Daoy (cell line): ENCODE measurements around the gene THSD7A. TPM values are rescaled to one million over a fixed set of nuclear protein-coding genes. Genes with fewer than 3 reads are reported as not detected.
"Not testable (repeated sequence)": the region's sequence is repeated elsewhere in the genome, so short reads cannot be mapped to it uniquely, and the experiment has no call there.

Experiments used
- DNase-seq: peaks from one replicate; pipeline ENCODE4 v3.0.0-alpha.2; 2015; ENCODE audit warnings: low read depth
- total RNA-seq: library from RNA; depleted of rRNA; stranded (reverse); fragments of >200 nt; shearing (Covaris generic); gene quantifications from 2 replicates; pipeline ENCODE4 v1.2.3, GENCODE V29; 2014

Gene THSD7A
- total RNA-seq, 1 experiment from 2014 or later, result 0.11 TPM

DNA sequence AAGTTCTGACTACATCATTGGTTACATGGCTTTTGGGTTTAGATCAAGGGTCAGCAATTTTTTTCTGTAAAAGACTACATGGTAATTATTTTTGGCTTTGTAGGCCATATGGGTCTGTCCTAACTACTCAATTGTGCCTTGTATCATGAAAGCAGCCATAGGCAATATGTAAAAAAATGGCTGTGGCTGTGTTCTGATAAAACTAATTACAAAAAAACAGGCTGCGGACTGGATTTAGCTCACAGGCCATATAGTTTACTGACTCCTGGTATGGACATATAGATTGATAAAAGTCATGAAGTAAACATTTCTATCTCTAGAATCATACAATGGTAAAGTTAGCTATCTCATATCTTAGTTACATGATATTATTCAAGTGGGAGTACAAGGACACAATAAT lies 375.4 kb downstream of the THSD7A start:
- no peak for DNase-seq

DNA sequence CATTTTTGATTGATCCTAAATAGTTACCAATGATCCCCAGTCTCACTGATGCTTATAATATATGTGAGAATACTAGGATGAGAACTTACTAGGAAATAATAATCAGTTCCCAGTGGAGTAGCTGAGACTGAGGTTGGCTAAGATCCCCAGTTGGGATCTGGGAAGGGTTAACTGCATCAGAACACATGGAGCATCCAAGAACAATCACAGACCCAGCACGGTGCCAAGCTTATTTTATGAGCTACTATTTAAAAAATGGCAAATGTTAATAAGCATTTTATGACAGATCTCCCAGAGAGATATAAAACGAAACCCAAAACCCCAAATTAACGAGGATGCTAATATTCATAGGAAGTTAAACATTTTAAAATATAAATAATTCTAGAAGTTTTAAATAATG lies 379.5 kb downstream of the THSD7A start:
- no peak for DNase-seq

DNA sequence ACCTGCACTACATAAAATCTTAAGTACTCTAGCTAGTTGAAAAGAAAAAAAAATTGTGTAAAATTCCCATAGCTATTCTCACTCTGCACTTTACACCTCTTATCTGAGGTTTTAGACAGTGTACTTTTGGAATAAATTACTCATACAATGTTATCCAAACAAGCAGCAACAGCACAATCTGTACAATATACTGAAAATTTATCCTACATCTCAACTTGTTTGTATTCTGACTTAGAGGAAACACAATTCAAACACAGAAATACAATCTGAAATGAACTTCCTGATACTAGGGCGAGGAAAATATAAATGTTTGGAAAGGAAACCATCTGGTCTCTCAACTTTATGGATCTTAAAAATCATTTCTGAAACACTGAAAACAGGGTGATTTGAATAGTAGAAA lies 381.7 kb downstream of the THSD7A start:
- DNase-seq, result no peak

DNA sequence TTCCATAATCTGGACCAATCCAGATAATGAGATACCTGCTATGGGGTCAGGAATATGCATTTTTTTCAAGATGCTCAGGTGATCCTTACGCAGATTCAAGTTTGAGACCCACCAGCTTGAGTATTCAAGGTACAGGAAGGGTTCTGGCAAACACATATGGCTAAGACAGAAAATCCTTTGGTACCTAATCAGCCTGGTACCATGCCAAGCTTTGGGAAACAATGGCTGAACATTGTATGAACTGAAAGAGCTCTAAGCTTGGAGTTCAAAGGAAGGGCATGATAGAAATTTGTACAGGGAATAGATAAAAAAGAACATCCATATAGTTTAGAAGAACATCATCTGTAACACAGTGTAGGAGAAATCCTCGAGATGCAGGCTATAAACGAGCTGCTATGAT lies 382.7 kb downstream of the THSD7A start:
- no peak for DNase-seq

DNA sequence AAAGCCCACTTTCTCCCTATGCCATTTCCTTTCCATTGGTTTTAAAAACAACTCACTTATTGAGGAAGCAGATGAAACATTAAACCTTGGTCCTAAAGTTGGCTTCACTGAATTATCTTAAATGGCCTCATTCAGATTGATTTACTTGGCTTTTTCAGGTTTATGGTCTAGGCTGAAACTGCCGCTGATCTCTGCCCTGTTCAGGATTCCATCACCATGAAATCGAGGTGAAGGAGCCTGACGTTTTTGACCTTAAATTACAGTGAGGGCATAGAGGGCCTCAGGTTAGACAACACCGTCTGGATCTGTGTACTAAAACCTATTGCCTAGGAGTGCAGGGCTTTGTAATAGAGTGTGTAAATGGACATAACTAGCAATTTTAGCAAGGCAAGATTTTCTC lies 383.7 kb downstream of the THSD7A start:
- DNase-seq, result no peak

DNA sequence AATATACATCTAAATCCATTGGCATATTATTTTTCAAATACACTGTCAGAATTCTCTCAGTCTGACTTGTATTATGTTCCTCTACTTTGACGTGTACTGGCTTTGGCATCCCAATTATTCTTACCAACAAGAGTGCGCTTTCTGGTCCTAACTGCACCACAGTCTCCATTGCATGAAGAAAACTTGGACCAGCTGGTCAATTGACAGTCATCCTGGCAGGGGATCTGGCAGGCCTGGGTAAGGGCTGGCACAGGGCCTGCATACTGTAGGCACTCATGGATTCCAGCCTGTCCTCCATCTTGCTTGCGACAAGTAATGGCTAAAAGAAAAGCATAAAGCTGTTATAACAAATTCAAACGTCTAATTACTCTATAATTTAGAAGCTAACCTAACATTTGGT lies 384.9 kb downstream of the THSD7A start:
- no peak for DNase-seq

DNA sequence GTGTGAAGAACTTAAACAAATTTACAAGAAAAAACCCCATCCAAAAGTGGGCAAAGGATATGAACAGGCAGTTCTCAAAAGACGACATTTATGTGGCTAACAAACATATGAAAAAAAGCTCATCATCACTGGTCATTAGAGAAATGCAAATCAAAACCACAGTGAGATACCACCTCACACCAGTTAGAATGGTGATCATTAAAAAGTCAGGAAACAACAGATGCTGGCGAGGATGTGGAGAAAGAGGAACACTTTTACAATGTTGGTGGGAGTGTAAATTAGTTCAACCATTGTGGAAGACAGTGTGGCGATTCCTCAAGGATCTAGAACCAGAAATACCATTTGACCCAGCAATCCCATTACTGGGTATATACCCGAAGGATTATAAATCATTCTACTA lies 388.1 kb downstream of the THSD7A start:
- DNase-seq, result not testable (repeated sequence)

DNA sequence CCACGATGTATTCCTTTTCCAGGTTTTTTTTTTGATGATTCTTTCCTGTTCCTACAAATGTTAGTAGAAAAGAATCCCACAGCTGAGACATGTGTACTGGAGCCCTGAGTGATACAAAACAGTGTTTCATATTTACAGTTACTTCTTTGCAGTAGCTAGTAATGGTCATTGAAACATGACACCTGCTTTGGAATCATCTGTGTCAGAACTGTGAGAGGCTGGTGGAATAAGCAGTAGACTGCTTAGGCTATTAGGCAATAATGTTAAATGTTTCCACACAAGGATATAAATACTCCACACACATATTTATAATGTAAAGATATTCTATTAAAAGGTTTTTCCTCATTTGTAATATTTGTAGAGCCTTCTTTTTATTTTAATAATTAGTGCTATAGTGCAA lies 394.0 kb downstream of the THSD7A start:
- DNase-seq, result no peak

DNA sequence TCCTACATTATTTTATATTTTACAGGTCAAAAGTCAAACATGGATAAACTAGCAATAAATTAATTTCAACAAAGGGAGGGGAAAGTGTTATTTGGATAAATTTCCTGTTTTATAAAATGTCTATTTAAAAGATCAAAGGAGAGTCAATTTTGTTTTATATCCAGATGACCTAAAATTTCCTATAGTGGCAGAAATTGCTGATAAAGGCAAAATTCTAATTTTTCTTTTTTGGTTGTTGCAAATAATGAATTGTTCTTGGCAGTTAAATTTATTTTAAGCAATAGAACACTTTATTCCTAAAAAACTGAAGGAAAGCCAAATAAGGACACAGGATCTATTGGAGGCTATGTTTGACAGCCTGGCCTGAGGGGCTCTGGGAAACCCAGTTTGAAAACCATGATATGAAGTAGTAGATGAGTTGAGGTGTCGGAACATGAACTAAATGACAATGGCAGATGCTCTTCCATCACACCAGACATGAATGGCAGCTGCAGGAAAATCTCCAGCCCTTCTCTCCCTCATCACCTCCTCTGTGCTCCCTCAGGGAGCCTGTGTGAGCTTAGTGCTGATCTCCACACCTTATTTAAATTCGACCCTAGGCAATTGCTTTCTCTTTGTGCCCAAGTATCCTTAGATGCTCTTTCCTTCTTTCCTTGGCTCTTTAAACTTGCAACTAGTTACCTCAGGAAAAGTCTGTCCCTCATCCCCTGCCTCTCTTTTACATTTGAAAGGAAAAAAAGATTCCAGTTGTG lies 395.0 kb downstream of the THSD7A start:
- no peak for DNase-seq

DNA sequence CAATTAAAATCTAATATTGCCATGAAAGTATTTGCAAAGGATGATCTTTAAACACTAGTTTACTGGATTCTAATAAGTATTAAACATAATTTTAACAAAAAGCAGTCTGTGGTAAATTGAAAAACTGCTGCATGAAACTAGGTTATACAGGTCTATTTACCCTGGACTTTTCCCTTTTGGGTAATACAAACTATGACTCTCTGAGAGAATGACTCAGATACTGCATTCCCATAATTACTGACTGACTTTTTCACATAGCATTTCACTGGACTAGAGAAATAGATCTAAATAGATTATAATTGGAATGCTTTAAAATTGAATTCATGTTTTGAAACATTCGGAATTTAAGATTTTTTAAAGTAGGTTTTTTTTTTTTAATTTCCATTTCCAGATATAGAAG lies 395.7 kb downstream of the THSD7A start:
- no peak for DNase-seq

DNA sequence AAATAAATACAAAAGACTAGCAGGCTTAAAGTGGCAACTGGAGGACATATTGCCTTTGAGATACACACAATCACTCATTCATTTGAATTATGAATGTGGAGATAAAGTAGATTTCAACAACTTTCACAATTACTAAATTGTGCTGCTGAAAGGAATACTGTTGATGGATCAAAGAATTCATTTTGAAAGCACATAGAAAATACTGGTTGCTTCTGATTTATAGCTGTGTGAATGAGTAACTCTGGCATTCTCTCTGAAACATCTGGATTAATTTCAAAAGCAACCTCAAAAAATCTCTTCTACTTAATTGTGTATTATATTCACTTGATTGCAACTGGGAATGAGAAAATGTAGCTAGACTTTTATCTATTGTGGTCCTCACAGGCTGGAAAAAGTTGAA lies 397.6 kb downstream of the THSD7A start:
- no peak for DNase-seq

DNA sequence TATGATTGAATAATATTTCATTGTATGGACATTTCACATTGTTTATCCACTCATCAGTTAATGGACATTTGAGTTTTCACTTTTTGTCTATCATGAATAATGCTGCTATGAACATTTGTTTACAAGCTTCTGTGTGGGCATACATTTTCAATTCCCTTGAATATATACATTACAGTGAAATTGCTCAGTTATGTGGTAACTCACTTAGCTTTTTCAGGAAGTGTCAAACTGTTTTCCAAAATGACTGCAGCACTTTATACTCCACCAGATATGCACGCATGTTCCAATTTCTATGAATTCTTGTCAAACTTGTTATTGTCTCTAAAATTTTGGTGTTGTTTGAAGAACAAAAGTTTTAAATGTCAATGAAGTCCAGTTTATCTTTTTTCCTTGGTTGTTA lies 401.2 kb downstream of the THSD7A start:
- no peak for DNase-seq

DNA sequence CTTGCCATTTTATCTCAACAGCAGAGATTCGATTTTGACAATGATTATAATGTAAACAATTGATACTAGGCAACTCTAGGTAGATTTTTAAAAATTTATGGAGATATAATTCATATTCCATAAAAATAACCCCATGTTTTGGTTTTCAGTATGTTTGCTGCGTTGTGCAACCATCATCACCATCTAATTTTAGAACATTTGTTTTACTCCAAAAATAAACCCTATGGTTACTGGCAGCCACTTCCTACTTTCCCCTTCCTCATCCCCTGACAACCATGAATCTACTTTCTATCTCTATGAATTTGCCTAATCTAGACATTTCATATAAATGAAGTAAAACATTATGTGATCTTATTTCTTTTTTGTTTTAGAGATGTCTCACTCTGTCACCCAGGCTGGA lies 401.9 kb downstream of the THSD7A start:
- no peak for DNase-seq

DNA sequence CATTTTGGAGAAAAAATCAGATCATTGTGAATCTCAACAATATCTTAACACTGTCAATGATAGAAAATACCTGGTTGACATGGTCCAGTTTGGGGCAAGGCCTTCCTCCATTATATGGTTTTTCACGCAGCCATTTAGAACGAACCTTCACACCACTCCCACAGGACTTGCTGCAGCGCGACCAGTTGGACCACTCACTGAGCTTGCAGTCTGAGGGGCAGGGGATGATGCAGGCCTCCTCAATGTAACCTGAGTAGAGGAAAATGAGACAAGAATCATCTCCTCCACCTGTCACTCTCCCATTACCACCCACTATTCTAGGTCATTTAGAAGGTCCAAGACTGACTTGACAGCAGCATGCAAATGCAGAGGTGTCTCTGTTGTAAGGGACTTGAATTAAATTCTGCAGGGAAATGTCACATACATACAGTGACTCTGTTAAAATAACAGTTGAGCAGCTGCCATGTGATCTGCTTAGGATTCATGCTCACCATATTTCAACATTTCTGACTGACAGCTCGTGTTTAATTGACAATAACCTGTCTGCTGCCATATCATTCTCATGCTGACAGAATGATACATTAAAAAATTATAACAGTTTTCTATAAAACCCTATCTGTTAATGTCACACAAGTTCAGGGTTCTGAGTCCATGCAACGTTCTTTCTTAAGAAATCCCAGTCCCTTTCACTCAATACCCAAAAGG lies 403.0 kb downstream of the THSD7A start:
- DNase-seq, result no peak

DNA sequence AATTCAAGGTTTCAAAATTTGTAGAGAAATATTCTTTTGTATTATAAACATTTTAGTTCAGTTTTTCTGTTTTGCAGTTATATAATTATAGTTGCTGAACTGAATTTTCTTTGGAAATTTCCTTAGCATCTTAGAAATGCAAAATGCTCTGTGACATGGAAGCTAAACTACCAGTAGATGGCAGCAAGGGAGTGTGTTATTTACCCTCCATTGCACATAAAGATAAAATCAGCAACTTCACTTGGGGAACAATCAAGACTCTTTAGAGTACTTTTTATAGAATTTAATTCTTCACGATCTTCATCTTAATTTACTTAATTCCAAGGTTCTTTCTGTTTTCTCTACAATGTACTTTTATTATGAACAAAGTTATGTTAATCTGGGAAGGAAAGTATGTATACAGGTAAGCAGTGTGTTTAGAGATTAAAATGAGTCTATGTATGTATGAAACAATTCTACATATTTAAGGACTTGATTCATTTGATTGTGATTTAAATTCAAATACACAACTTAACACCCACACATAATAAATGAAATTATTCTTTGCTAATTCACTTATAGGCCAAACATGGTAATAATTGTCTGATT lies 404.2 kb downstream of the THSD7A start:
- DNase-seq, result peak; percentile 35

DNA sequence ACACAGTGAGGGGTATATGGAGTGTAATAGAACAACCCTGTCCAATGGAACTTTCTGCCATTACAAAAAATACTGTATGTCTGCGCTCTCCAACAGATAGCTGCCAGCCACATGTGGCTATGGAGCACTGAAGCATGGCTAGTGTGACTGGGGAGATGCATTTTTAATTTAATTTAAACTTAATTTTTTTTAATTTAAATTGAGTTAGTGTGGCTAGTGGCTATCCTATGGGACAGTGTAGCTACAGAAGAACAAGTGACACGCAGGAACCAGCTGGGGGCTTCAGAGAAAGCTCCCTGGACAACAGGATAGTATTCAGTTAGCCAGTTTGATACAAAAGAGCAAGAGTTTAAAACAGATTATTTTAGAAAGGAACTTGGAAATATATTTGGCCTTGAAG lies 408.0 kb downstream of the THSD7A start:
- DNase-seq, result no peak

DNA sequence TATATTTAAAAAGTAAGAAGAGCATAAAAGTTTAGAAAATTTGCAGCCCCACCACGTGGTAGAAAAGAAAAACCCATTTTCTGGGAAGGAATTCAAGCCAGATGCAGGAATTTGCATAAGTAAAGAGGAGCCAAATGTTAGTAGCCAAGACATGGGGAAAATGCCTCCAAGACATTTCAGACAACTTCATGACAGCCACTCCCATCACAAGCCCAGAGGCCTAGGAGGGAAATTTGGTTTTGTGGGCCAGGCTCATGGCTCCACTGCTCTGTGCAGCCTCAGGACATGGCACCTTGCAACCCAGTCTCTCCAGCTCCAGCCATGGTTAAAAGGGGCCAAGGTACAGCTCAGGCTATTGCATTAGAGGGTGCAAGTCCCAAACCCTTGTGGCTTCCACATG lies 411.9 kb downstream of the THSD7A start:
- DNase-seq, result no peak

DNA sequence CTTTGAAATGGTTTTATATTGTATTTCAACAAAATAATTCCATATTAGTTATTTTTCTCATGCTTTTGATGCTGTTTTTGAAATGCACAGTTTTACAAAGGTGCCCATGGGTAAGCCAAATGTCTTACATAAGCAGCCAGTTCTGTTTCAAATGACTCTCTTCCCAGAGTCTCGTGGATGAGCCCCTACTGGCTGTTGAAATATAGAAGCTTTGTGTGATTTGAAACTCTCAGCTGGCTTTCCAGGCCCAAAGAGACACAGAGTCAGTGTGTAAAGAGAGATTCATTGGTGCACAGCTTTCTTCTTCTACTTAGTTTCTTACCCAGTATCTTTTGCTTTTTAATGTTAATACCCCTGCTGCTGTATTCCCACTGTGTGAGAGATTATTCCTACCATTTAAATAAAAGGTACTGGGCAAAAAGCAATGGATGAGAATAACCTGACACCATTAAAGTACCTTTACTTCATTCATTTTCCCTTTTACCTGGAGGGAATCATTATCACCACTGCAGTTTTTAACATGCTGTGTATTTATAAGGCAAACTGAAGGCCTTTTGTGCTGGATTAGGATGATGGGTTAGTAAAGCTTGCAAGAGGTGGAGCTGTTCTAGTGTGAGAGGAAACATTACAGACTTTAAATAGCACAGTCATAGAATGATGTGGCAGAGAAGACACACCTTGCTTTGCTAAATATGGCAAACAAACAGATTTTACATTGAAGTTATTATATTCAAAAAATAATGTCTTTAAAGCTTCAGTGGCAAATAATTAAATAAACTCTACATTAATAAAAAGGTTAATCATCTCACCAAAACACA lies 415.1 kb downstream of the THSD7A start:
- no peak for DNase-seq

DNA sequence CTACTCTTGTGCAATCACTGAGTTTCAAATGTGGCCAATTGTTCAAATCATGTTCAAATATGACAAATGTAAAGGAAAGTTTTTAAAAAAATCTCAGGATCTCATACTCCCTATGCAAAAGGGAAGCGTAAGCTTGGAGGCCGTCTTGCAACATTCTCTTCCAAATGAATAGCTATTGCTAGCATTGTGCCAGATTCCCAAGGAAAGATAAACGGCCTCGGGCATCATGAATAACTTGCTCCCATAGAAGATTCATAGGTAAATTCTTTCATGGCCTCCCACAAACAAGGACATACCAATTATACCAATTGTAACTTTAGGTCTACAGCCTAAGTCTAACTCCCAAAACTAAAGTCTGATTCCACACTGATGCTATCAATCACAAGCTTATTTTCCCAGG lies 416.9 kb downstream of the THSD7A start:
- DNase-seq, result no peak

DNA sequence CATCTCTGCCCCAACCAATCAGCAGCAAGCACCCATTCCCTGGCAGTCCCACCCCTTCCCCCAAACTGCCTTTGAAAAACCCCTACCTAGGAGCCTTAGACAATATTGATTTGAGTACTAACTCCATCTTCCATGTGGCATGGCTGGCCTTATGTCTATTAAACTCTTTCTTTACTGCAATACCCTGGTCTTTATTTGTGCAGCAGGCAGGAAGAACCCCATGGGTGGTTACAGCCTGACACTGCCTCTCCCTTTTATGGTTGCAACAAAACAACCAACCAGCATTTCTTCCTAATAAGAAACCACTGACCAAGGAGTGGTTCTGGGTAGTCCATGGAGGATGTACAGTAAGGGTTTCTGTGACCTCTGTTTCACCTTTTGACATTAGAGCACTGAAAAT lies 418.1 kb downstream of the THSD7A start:
- DNase-seq, result no peak

DNA sequence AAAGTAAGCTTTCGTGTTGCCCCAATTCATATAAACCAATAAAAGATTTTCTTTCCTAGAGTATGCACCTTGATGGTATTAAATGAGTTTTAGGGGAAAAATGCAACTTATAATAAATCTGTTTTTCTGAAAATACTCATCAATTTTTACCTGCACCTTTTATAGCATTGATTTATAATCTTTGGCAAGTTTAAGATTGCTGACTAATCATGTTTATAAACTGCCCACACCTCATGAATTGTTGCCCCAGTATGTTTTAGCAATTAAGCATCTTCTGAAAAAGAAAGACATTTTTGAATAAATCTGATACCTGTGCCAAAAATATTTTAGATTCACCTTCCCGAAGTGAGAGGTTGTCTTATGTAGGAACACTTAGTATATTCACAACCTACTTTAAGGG lies 420.0 kb downstream of the THSD7A start:
- DNase-seq, result no peak
